ENCODE measurements around the gene PRUNE2. TPM values are rescaled to one million over a fixed set of nuclear protein-coding genes. Genes with fewer than 3 reads are reported as not detected.

PRUNE2 gene
- total RNA-seq, 2 donors from 2014 or later = 0.40 TPM; not detected in 1

DNA sequence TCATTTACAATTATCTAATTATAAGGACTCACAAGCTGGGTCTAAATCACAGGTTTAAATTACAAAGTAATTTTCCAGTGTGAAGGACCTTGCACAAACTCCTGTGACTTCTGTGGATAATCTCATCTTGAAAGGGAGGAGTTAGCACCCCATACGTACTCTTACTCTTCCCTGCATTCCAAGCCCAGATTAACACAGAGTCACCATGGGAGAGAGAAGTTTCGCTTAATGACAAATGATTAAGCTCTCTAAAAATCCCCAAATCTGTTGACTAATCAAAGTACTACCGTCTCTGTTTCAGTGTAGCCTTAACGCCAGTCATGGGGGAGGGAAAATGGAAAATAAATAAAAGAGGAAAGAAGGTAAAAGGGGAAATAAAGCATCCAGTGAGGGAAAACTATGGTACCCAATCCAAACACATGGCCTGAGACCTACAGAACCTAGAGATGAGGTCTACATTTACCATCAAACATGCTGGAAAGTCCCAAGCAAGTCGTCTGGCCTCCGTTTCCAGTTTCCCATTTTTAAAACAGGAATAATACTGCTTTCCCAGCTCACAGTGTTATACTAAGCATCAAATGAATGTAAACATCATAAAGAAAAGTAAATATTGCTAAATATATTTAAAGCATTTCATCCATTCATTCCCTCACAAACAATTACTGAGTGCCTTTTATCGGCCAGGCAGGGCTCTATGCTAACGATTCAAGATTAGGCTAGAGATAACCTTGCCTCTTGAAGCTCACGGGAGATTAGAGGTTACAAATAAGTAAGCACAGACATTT is 78.4 kb downstream of the PRUNE2 start:
- Mint-ChIP-seq H3K27me3 (peaks cover 15% of the 10 kb centered on the region), H3K36me3 (ENCODE audit: low read depth) (peaks cover 5% of the 10 kb centered on the region), H3K27ac (no peak overlapping the region), H3K4me3 (no peak overlapping the region), H3K4me1 (no peaks in the 10 kb centered on the region)
- DNase-seq (no peak), ATAC-seq (no peak)
- H3K9me3 ChIP-seq (ENCODE audit: control insufficient read depth, low read length, poor library complexity, severe bottlenecking) = no peaks in the 10 kb centered on the region

DNA sequence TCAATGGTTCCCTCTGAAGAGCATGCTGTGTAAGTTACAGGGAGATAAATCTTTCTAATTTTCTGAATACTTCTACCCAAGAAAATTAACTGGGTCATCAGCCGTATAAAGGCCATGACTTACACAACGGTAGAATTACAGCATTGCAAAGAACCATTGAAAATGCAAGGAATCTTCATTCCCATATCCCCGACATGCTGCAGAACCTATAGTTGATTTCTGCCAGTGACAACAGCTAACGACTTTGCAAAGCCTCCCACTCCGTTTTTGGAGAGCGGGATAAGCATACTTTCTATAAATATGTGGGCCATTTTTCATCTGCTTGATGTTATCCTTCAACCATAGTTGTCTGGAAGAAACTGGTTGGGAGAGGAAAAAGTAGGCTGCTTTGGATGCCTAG is 85.5 kb downstream of the PRUNE2 start:
- no peaks in the 10 kb centered on the region for H3K4me1 Mint-ChIP-seq
- H3K27me3 Mint-ChIP-seq = peaks cover 27% of the 10 kb centered on the region
- no peaks in the 10 kb centered on the region for H3K9me3 ChIP-seq (ENCODE audit: control insufficient read depth, low read length, poor library complexity, severe bottlenecking)
- ATAC-seq (no peak), DNase-seq (no peak)
- H3K4me3 Mint-ChIP-seq = no peak overlapping the region
- no peak overlapping the region for H3K27ac Mint-ChIP-seq
- no peaks in the 10 kb centered on the region for H3K36me3 Mint-ChIP-seq (ENCODE audit: low read depth)

DNA sequence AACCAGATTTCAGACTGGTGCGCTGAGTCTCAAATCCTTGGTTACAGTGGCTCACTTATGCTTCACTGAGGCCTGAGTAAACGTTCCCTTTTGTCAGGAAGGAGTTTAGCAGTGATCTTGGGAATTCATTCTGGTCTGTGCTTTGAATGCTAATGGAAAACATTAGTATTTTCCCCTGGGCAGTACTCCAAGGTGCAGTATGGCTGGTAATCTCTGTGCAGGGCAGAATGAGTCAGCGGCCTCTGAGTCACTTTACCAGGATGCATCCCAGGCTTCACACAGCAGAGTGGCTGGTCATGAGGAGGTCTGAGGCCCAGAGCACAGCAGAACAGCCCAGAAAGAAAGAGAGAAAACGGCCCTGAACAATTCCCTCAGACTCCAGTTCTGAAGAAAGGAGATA is 87.6 kb downstream of the PRUNE2 start:
- Mint-ChIP-seq H3K4me3 (no peak overlapping the region), H3K27me3 (peaks cover 43% of the 10 kb centered on the region), H3K4me1 (no peaks in the 10 kb centered on the region), H3K27ac (no peak overlapping the region), H3K36me3 (ENCODE audit: low read depth) (no peaks in the 10 kb centered on the region)
- H3K9me3 ChIP-seq (ENCODE audit: control insufficient read depth, low read length, poor library complexity, severe bottlenecking) = no peaks in the 10 kb centered on the region
- no peak for DNase-seq
- ATAC-seq = no peak

DNA sequence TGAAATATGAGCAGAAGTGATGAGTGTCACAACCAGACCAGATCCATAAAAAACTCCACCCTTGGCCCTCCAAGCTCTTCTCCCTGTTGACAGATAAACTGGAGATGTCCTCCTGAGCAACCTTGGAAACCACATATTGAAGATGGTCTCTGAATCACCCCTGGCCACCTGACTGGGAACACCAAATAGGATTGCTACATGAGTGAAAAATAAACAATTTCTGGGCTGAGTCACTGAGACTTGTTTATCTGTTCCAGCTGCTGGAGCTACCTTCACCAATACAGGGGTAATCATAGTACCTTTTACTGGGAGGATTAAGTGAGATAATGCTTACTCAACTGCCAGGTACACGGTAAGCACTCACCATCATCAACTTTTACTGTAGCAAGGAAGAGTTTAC is 88.4 kb downstream of the PRUNE2 start:
- no peaks in the 10 kb centered on the region for H3K4me1 Mint-ChIP-seq
- no peak overlapping the region for H3K27ac Mint-ChIP-seq
- H3K27me3 Mint-ChIP-seq = peaks cover 48% of the 10 kb centered on the region
- ATAC-seq (no peak), DNase-seq (no peak)
- no peaks in the 10 kb centered on the region for H3K36me3 Mint-ChIP-seq (ENCODE audit: low read depth)
- H3K4me3 Mint-ChIP-seq = no peak overlapping the region
- H3K9me3 ChIP-seq (ENCODE audit: control insufficient read depth, low read length, poor library complexity, severe bottlenecking) = no peaks in the 10 kb centered on the region

DNA sequence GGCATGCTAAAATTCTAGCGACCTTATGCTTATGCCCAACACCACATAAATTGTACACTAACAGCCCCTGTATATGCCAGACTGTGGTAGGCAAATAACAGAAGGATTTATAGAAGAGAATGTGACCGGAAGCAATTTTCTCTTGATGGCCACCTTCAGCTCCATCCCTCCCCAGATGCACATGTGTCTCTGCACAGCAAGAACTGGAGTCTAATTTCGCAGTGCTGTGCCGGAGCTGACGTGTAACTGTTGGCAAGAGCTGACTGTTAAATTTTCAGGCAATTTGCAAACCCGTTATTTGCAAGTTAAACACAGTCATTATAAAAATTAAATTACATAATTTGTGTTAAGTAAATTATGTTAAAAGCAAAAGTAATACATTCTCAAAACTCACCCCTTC is 93.3 kb downstream of the PRUNE2 start:
- no peaks in the 10 kb centered on the region for H3K9me3 ChIP-seq (ENCODE audit: control insufficient read depth, low read length, poor library complexity, severe bottlenecking)
- ATAC-seq (no peak), DNase-seq (no peak)
- H3K4me3 Mint-ChIP-seq = no peak overlapping the region
- no peak overlapping the region for H3K27ac Mint-ChIP-seq
- peaks cover 51% of the 10 kb centered on the region for H3K27me3 Mint-ChIP-seq
- no peaks in the 10 kb centered on the region for H3K36me3 Mint-ChIP-seq (ENCODE audit: low read depth)
- no peaks in the 10 kb centered on the region for H3K4me1 Mint-ChIP-seq

DNA sequence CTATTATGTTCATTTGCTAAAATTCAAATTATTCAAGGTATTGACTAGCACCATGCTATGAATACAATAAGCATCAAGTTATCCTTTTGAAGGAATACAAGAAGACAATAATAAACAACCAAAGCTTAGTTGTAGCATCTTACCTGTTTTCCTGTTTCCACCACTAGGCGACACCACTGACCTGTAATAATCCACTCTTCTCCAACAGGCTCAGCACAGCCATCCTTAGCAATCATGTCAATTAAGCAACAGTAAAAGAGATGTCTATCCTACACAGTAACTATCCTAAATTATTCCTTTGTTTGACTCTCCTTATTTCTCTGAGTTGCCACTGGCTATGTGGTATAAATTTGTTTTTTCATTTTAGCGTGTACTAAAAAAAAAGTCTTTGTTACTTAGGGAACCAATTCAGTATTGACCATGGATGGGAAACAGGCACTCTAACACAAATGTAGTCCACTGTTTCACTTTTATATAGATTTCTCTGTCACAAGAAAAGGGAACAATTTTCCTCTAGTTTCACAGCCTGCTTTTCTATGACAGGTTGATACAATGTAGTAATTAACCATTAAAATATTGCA is 95.4 kb downstream of the PRUNE2 start:
- no peak for DNase-seq
- Mint-ChIP-seq H3K36me3 (ENCODE audit: low read depth) (no peaks in the 10 kb centered on the region), H3K27me3 (peaks cover 39% of the 10 kb centered on the region), H3K4me1 (no peaks in the 10 kb centered on the region), H3K4me3 (no peak overlapping the region), H3K27ac (no peak overlapping the region)
- no peak for ATAC-seq
- H3K9me3 ChIP-seq (ENCODE audit: control insufficient read depth, low read length, poor library complexity, severe bottlenecking) = no peaks in the 10 kb centered on the region

DNA sequence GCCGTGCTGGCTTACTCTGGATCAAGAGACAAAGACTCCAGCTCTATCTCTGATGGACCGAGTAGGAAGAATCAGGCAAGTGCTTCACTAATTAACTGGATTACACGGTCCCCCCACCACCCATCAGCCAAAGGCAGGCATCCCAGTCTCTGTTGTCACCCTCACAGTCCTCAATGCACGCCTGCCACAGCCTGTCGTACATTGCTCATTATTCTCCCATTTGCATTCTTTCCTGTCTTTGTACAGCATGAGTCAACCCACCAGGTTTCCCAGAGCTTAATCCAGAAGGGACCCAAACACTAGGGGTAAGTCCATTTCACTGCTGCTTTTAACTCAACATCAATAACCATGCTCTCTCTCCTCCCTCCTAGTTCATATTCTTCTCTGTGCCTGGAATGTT is 97.3 kb downstream of the PRUNE2 start:
- H3K9me3 ChIP-seq (ENCODE audit: control insufficient read depth, low read length, poor library complexity, severe bottlenecking) = no peaks in the 10 kb centered on the region
- Mint-ChIP-seq H3K4me1 (no peaks in the 10 kb centered on the region), H3K27me3 (peaks cover 36% of the 10 kb centered on the region), H3K4me3 (no peak overlapping the region), H3K36me3 (ENCODE audit: low read depth) (no peaks in the 10 kb centered on the region), H3K27ac (no peak overlapping the region)
- ATAC-seq (no peak), DNase-seq (no peak)

DNA sequence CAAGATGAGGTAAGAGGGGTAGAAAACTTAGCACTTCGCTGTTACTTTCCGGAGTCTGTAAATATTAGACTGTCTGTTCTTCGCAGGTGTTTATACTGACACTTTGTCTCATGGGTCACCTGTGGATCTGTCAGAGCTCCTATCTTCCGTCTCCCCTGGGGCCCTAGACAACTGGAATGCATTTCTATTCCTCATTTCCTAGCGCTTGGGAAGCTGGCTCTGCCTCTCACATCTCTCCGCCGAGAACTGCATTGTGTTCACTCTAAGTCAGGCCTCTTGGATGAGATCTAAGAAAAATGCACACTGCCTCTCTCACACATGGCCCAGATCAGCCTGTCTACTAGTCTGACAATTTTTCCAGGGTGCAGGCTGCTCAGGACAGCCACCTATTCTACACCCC is 102.2 kb downstream of the PRUNE2 start:
- Mint-ChIP-seq H3K27ac (no peak overlapping the region), H3K27me3 (peaks cover 25% of the 10 kb centered on the region), H3K36me3 (ENCODE audit: low read depth) (no peaks in the 10 kb centered on the region), H3K4me3 (no peak overlapping the region), H3K4me1 (no peaks in the 10 kb centered on the region)
- DNase-seq = no peak
- no peaks in the 10 kb centered on the region for H3K9me3 ChIP-seq (ENCODE audit: control insufficient read depth, low read length, poor library complexity, severe bottlenecking)
- no peak for ATAC-seq

DNA sequence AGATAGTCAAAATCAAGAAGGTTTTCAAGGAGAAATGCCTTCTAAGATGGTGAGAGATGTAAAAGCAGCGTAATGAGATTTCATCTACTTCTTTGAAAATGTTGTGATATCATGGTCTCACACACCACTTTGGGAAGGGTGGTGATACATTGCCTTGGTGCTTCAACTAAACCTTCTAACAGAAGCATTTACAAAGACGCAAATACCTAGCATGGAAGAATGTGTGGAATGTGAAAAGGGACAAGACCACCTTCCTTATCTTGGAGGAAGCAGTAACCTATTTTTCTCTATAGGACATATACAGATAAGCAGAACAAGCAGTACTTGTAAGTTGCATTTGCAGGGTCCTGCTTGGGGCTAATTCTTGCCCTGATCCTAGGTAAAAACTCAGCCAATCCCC is 102.8 kb downstream of the PRUNE2 start:
- H3K4me1 Mint-ChIP-seq = no peaks in the 10 kb centered on the region
- H3K36me3 Mint-ChIP-seq (ENCODE audit: low read depth) = no peaks in the 10 kb centered on the region
- peaks cover 24% of the 10 kb centered on the region for H3K27me3 Mint-ChIP-seq
- ATAC-seq (no peak), DNase-seq (no peak)
- H3K9me3 ChIP-seq (ENCODE audit: control insufficient read depth, low read length, poor library complexity, severe bottlenecking) = no peaks in the 10 kb centered on the region
- H3K27ac Mint-ChIP-seq = no peak overlapping the region
- no peak overlapping the region for H3K4me3 Mint-ChIP-seq

DNA sequence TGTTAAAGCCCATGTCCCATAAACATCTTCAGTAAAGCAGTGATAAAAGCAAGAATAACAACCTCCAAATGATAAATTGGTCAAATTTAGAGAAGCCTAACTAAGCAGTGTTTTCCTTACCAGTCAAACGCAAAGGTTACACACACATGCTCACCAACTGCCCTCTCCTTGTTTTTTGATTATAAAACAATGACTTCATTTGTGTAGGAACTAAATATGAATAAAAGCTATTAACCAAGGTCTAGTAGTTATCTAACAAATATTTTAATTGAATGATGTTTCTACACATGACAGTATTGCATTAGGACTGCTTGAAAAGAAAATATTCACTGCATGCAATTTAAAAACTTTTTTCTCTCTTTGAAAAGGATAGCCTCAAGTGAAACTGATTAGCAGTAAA is 105.0 kb downstream of the PRUNE2 start:
- H3K27me3 Mint-ChIP-seq = peaks cover 31% of the 10 kb centered on the region
- no peaks in the 10 kb centered on the region for H3K36me3 Mint-ChIP-seq (ENCODE audit: low read depth)

DNA sequence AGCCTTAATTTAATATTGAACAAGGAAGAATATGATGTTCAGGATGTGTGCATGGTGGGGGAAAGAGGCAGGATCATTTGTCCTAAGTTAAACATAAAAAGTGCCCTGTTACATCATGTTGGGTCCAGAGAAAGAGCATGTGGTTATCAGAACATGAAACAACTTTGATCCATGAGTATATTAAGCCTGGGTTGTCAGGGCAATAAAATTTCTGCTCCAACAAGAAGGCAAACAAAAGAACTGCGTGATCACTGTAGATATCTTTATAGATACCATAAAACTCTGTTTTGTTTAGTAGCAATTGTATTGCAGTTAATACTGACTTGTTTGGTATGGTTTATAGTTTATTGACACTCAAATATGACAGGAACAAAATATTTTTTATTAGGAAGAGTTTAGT is 106.4 kb downstream of the PRUNE2 start:
- H3K4me1 Mint-ChIP-seq = no peaks in the 10 kb centered on the region
- ATAC-seq = no peak
- no peak overlapping the region for H3K27ac Mint-ChIP-seq
- no peaks in the 10 kb centered on the region for H3K9me3 ChIP-seq (ENCODE audit: control insufficient read depth, low read length, poor library complexity, severe bottlenecking)
- H3K36me3 Mint-ChIP-seq (ENCODE audit: low read depth) = no peaks in the 10 kb centered on the region
- no peak overlapping the region for H3K4me3 Mint-ChIP-seq
- DNase-seq = no peak
- peaks cover 31% of the 10 kb centered on the region for H3K27me3 Mint-ChIP-seq

More for the DNA sequence above, 105.0 kb downstream of the PRUNE2 start:
- no peak for ATAC-seq
- H3K4me1 Mint-ChIP-seq = no peaks in the 10 kb centered on the region
- DNase-seq = no peak
- no peak overlapping the region for H3K4me3 Mint-ChIP-seq
- no peak overlapping the region for H3K27ac Mint-ChIP-seq
- no peaks in the 10 kb centered on the region for H3K9me3 ChIP-seq (ENCODE audit: control insufficient read depth, low read length, poor library complexity, severe bottlenecking)

DNA sequence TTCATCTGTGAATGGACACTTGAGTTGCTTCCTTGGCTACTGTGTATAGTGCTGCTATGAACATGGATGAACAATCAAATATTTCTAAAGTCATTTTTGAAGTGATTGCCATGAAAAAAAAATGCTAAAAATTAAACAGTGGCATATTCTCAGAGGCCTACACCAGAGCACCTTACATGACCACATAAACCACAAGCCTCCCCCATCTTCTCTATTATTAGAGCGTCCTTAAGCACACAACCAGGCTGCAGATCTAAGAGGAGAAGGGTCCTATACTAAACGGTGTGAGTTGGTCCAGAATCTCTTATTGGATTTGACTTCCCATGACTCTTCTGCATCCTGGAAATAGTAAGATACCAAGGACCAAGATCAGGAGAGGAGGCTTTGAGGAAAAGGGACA is 107.4 kb downstream of the PRUNE2 start:
- Mint-ChIP-seq H3K4me1 (no peaks in the 10 kb centered on the region), H3K4me3 (no peak overlapping the region), H3K27me3 (peaks cover 24% of the 10 kb centered on the region), H3K27ac (no peak overlapping the region), H3K36me3 (ENCODE audit: low read depth) (no peaks in the 10 kb centered on the region)
- DNase-seq = no peak
- ATAC-seq = no peak
- no peaks in the 10 kb centered on the region for H3K9me3 ChIP-seq (ENCODE audit: control insufficient read depth, low read length, poor library complexity, severe bottlenecking)

DNA sequence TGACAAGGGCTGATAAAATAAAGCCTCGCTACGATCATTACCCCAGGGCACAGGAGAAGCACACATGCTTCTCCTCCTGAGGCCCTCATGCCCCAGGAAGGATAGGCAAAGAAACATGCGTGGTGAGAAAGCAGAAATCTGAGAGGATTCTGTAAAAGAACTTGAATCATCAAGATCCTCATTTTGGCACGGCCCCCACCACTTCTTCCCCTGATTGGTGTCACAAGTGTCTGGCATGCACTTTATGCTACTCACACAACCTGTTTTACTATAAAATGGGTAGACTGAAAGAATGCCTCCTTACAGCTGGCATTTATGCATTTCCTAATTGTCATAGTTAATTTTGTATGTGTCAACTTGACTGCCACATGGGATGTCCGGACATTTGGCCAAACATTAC is 109.6 kb downstream of the PRUNE2 start:
- ATAC-seq = no peak
- Mint-ChIP-seq H3K27me3 (peaks cover 21% of the 10 kb centered on the region), H3K4me1 (no peaks in the 10 kb centered on the region), H3K4me3 (no peak overlapping the region), H3K36me3 (ENCODE audit: low read depth) (no peaks in the 10 kb centered on the region), H3K27ac (no peak overlapping the region)
- H3K9me3 ChIP-seq (ENCODE audit: control insufficient read depth, low read length, poor library complexity, severe bottlenecking) = no peaks in the 10 kb centered on the region
- no peak for DNase-seq

DNA sequence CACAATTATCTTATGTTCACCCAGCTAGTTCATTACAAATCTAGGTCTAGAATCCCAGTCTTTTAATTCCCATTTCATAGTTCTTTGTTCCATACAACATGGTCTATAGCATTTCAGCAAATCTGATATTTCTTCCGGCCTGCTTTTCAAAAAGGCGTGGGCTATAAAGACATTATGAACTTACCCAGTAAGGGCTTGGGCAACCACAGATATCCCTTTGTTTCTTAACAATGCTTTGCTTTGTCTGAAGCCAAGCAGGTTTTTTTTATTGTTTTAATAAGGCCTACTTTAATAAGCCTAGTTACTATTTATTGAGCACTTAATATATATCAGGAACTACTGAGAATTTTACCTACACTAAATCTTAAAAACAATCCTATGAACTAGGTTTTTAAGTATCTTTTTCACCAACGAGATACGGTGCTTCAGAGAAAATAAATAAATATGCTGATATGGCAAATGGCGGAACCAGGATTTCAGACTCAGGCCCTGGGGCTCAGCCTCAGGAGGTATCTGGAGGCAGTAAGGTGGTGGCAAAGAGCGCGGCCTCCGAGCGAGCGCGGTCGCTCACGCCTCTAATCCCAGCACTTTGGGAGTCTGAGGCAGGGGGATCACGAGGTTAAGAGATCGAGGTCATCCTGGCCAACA is 112.0 kb downstream of the PRUNE2 start:
- peaks cover 21% of the 10 kb centered on the region for H3K27me3 Mint-ChIP-seq
- H3K36me3 Mint-ChIP-seq (ENCODE audit: low read depth) = no peaks in the 10 kb centered on the region
- H3K4me1 Mint-ChIP-seq = no peaks in the 10 kb centered on the region
- H3K9me3 ChIP-seq (ENCODE audit: control insufficient read depth, low read length, poor library complexity, severe bottlenecking) = no peaks in the 10 kb centered on the region
- ATAC-seq (no peak), DNase-seq (no peak)
- no peak overlapping the region for H3K27ac Mint-ChIP-seq
- H3K4me3 Mint-ChIP-seq = no peak overlapping the region
